IMR-90 (cell line): ENCODE results near the gene TMEM233. TPM values are rescaled to one million over a fixed set of nuclear protein-coding genes. Genes with fewer than 3 reads are reported as not detected.
A peak's percentile ranks its signal among the peaks of the same experiment; 100 is the strongest.

Experiments
- ATAC-seq: fragments of 200-7000 bp; cut with Tn5 transposase; 2 replicates; pipeline ENCODE4 v1.9.1; 2020; ENCODE audit warnings: low read depth, mild to moderate bottlenecking, moderate library complexity
- BruUV-seq: library from RNA; stranded (reverse); fragments of 400-500 nt; replicated peaks from 2 replicates; lab custom pipeline; 2021; lab: Mats Ljungman, UMichigan
- CTCF ChIA-PET: fragments of 300-600 bp; formaldehyde crosslinking; extraction: SDS; loops from one replicate; lab custom pipeline; 2021; ENCODE audit warnings: antibody characterized with exemption; lab: Yijun Ruan, JAX
- POLR2A ChIA-PET: fragments of 300-600 bp; sonication (Branson Sonifier 250); formaldehyde crosslinking; loops from one replicate; lab custom pipeline; 2022; ENCODE audit warnings: antibody characterized with exemption; ENCODE audit not compliant: unreplicated experiment; lab: Charles Lee
- DNase-seq: peaks from one replicate; pipeline ENCODE4 v3.0.0; 2013
- H2AFZ ChIP-seq: replicated peaks from 2 replicates; pipeline ENCODE3; 2013; ENCODE audit warnings: low read length, mild to moderate bottlenecking; ENCODE audit not compliant: poor library complexity
- H2AK5ac ChIP-seq: 2 replicates; pipeline ENCODE4 v1.6.1; 2013; ENCODE audit warnings: low read depth, low read length, inconsistent platforms
- H2AK9ac ChIP-seq: replicated peaks from 2 replicates; pipeline ENCODE3; 2013; ENCODE audit warnings: mild to moderate bottlenecking, low read depth, low read length, moderate library complexity; ENCODE audit not compliant: poor library complexity
- H2BK120ac ChIP-seq: 2 replicates; pipeline ENCODE4 v1.6.1; 2013; ENCODE audit warnings: low read depth, low read length, inconsistent platforms
- H2BK15ac ChIP-seq: 3 replicates; pipeline ENCODE4 v1.6.1; 2013; ENCODE audit warnings: low read depth, low read length, inconsistent platforms
- H2BK20ac ChIP-seq: 2 replicates; pipeline ENCODE4 v1.6.1; 2013; ENCODE audit warnings: low read depth, mild to moderate bottlenecking, inconsistent platforms, low read length, moderate library complexity
- H2BK5ac ChIP-seq: 2 replicates; pipeline ENCODE4 v1.6.1; 2013; ENCODE audit warnings: mild to moderate bottlenecking, low read depth, low read length, inconsistent platforms; ENCODE audit not compliant: poor library complexity, severe bottlenecking
- H3K14ac ChIP-seq: replicated peaks from 2 replicates; pipeline ENCODE4 v1.6.1; 2013; ENCODE audit warnings: low read depth, low read length, inconsistent platforms
- H3K18ac ChIP-seq: 2 replicates; pipeline ENCODE4 v1.6.1; 2013; ENCODE audit warnings: low read depth, low read length, control low read depth
- H3K23ac ChIP-seq: 2 replicates; pipeline ENCODE4 v1.6.1; 2013; ENCODE audit warnings: low read depth, low read length, inconsistent platforms
- H3K27ac ChIP-seq: 2 replicates; pipeline ENCODE4 v1.5.1; 2013; ENCODE audit warnings: mild to moderate bottlenecking, control low read depth, low read length; ENCODE audit not compliant: insufficient read depth
- H3K27me3 ChIP-seq: 2 replicates; pipeline ENCODE4 v1.6.1; 2013; ENCODE audit warnings: low read length; ENCODE audit not compliant: control insufficient read depth, insufficient read depth
- H3K36me3 ChIP-seq: 2 replicates; pipeline ENCODE4 v1.6.1; 2013; ENCODE audit warnings: low read length, mixed read lengths; ENCODE audit not compliant: control insufficient read depth, insufficient read depth
- H3K4ac ChIP-seq: 2 replicates; pipeline ENCODE4 v1.6.1; 2013; ENCODE audit warnings: low read depth, low read length, inconsistent platforms
- H3K4me1 ChIP-seq: 2 replicates; pipeline ENCODE4 v1.6.1; 2013; ENCODE audit warnings: low read length, mixed read lengths; ENCODE audit not compliant: control insufficient read depth, insufficient read depth
- H3K4me2 ChIP-seq: 2 replicates; pipeline ENCODE4 v1.6.1; 2013; ENCODE audit warnings: low read depth, mild to moderate bottlenecking, control low read depth, low read length, moderate library complexity
- H3K4me3 ChIP-seq: 2 replicates; pipeline ENCODE4 v1.5.1; 2013; ENCODE audit warnings: low read depth, mild to moderate bottlenecking, control low read depth, low read length, moderate library complexity; ENCODE audit not compliant: insufficient read depth
- H3K56ac ChIP-seq: 2 replicates; pipeline ENCODE4 v1.6.1; 2013; ENCODE audit warnings: low read length, inconsistent platforms; ENCODE audit not compliant: insufficient read depth; ENCODE audit errors: extremely low read depth
- H3K79me1 ChIP-seq, 2 experiments: 2 replicates each; pipeline ENCODE4 v1.6.1; 2013; ENCODE audit warnings: low read length in 2 of 2, inconsistent platforms in 1 of 2, low read depth in 1 of 2
- H3K9ac ChIP-seq: 2 replicates; pipeline ENCODE4 v1.6.1; 2013; ENCODE audit warnings: low read depth, low read length, control low read depth
- H3K9me1 ChIP-seq: 2 replicates; pipeline ENCODE4 v1.6.1; 2013; ENCODE audit warnings: low read length, inconsistent platforms; ENCODE audit not compliant: insufficient read depth
- H3K9me3 ChIP-seq: 2 replicates; pipeline ENCODE4 v1.6.1; 2013; ENCODE audit warnings: low read length; ENCODE audit not compliant: control insufficient read depth, insufficient read depth
- H4K20me1 ChIP-seq: 2 replicates; pipeline ENCODE4 v1.6.1; 2013; ENCODE audit warnings: low read length, inconsistent platforms; ENCODE audit not compliant: insufficient read depth
- H4K5ac ChIP-seq: 2 replicates; pipeline ENCODE4 v1.6.1; 2013; ENCODE audit warnings: mild to moderate bottlenecking, low read depth, low read length, control low read depth
- H4K8ac ChIP-seq, 2 experiments: 2 replicates each; pipeline ENCODE4 v1.6.1; 2013; ENCODE audit warnings: low read depth in 2 of 2, low read length in 2 of 2, control low read depth in 1 of 2, inconsistent platforms in 1 of 2
- H4K91ac ChIP-seq: 2 replicates; pipeline ENCODE4 v1.6.1; 2013; ENCODE audit warnings: low read depth, low read length, inconsistent platforms; ENCODE audit not compliant: insufficient read depth
- BHLHE40 ChIP-seq: fragments of 150-350 bp; IDR thresholded peaks from 2 replicates; pipeline ENCODE4 v1.6.1; 2016; ENCODE audit warnings: mild to moderate bottlenecking, low read depth, low read length
- CEBPB ChIP-seq: IDR thresholded peaks from 2 replicates; pipeline ENCODE4 v1.6.1; 2012; ENCODE audit warnings: low read depth, low read length, improper control_type of control experiment
- WGBS, 2 experiments: methylation state at CpG; one replicate each; pipeline versions ENCODE4 v1.1.5 to v1.1.7; 2013; ENCODE audit warnings: missing lambda C conversion rate in 2 of 2; ENCODE audit not compliant: insufficient read length in 1 of 2; ENCODE audit errors: extremely low coverage in 2 of 2; 5-methylcytosine and 5-hydroxymethylcytosine counted together
- dilution Hi-C: fragments of 300-500 bp; cut with HindIII; formaldehyde crosslinking; loops from one replicate; pipeline ENCODE4 v1.14.3; 2018; ENCODE audit warnings: low sequenced_read_pairs; ENCODE audit not compliant: unreplicated experiment
- in situ Hi-C: fragments of 300-500 bp; cut with MboI; formaldehyde crosslinking; loops from 3 replicates; pipeline ENCODE4 v1.14.3; 2019; ENCODE audit warnings: low sequenced_read_pairs, inconsistent platforms, mixed read lengths
- intact Hi-C: fragments of 100-400 bp; cut with micrococcal nuclease; formaldehyde crosslinking; loops from 2 replicates; pipeline ENCODE4 v1.10.0; 2022
- polyA plus RNA-seq, 3 experiments: library from polyadenylated mRNA; depleted of rRNA; stranded (reverse); fragments of >200 nt; gene quantifications; 2 replicates each; pipeline ENCODE4 v1.2.3, GENCODE V29; 2012; ENCODE audit warnings: low replicate concordance in 1 of 3
- total RNA-seq: library from RNA; depleted of rRNA; stranded (reverse); fragments of >200 nt; gene quantifications from 2 replicates; pipeline ENCODE4 v1.2.3, GENCODE V29; 2012
- TF ChIP-seq, protein P1 (sequence below): conservative IDR thresholded peaks from 2 replicates; pipeline ENCODE4 v1.5.1; 2012; ENCODE audit warnings: mild to moderate bottlenecking, low read depth, low read length, improper control_type of control experiment

The TMEM233 gene
- total and polyA plus RNA-seq, 2 of the 4 experiments (the other 2 are of a cell fraction): not detected

DNA sequence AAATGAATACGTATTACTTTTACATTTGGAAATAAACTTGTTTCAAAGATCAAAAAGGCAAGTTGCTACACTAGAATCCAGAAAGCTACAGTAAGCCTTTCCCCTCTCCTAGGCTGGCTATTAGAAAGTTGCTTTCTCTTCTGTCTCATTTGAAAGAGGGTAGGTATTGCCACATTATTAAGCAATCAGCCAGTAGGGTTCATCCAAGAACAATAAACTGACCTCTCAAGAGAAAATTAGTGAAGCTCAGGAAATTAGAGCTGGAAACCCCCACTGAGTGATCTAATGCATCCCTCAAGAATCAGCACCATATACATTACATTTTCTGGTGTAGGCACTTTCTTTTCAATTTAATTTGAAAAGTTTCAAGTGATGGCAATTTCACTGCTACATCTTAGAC lies 4.5 kb upstream of the TMEM233 start:
- Histone ChIP-seq H3K9me3 (no peaks in the 10 kb centered on the region), H4K5ac (no peak overlapping the region), H3K4me2 (no peak overlapping the region), H4K8ac (no peak overlapping the region), H3K56ac (no peak overlapping the region), H4K91ac (no peak overlapping the region), H2AFZ (no peak overlapping the region), H3K9ac (no peak overlapping the region), H3K36me3 (no peaks in the 10 kb centered on the region), H3K4ac (no peak overlapping the region), H3K18ac (no peak overlapping the region), H3K23ac (no peak overlapping the region), H3K27ac (no peak overlapping the region), H2BK20ac (no peak overlapping the region), H2AK5ac (no peak overlapping the region), H3K4me3 (no peak overlapping the region), H3K27me3 (peaks cover 5% of the 10 kb centered on the region; the same call in 1 of the 2 replicates), H3K14ac (no peak overlapping the region), H3K9me1 (no peaks in the 10 kb centered on the region), H2BK15ac (no peak overlapping the region), H2BK120ac (no peak overlapping the region), H3K79me1 (no peaks in the 10 kb centered on the region), H4K20me1 (no peaks in the 10 kb centered on the region), H3K4me1 (no peaks in the 10 kb centered on the region), H2BK5ac (no peak overlapping the region), H2AK9ac (no peak overlapping the region)
- in situ Hi-C loops: no loop called here
- ATAC-seq: no peak
- TF ChIP-seq, protein P1, sequence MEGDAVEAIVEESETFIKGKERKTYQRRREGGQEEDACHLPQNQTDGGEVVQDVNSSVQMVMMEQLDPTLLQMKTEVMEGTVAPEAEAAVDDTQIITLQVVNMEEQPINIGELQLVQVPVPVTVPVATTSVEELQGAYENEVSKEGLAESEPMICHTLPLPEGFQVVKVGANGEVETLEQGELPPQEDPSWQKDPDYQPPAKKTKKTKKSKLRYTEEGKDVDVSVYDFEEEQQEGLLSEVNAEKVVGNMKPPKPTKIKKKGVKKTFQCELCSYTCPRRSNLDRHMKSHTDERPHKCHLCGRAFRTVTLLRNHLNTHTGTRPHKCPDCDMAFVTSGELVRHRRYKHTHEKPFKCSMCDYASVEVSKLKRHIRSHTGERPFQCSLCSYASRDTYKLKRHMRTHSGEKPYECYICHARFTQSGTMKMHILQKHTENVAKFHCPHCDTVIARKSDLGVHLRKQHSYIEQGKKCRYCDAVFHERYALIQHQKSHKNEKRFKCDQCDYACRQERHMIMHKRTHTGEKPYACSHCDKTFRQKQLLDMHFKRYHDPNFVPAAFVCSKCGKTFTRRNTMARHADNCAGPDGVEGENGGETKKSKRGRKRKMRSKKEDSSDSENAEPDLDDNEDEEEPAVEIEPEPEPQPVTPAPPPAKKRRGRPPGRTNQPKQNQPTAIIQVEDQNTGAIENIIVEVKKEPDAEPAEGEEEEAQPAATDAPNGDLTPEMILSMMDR: no peak
- TF ChIP-seq CEBPB: 0 out of 2 replicates have a peak, but pooled peaks have one; percentile 32
- TF ChIP-seq BHLHE40: no peak
- no TSS peak for BruUV-seq
- peak; percentile 4 for DNase-seq
- no CpG with 5 or more reads among the region's 1 CpG for WGBS, 2 experiments
- CTCF ChIA-PET: no interaction called here
- intact Hi-C loops: no loop called here
- dilution Hi-C loops: no loop called here
- POLR2A ChIA-PET: no interaction called here
